OCI-LY1 (cell line): ENCODE data around the gene GNAS-AS1.
"Not testable (repeated sequence)": the region's sequence is repeated elsewhere in the genome, so short reads cannot be mapped to it uniquely, and the experiment has no call there.

Source experiments
- H2AFZ ChIP-seq: fragments of 200-600 bp; sonication (generic), shearing (Covaris generic); 2 replicates; pipeline ENCODE4 v1.6.0; 2014; ENCODE audit warnings: antibody characterized with exemption, mild to moderate bottlenecking, low read length
- H3F3A ChIP-seq: fragments of 200-600 bp; sonication (generic), shearing (Covaris generic); 2 replicates; pipeline ENCODE4 v1.6.0; 2014; ENCODE audit warnings: mild to moderate bottlenecking, antibody characterized with exemption, low read length, moderate library complexity; ENCODE audit not compliant: insufficient read depth
- H3K27ac ChIP-seq: fragments of 200-600 bp; sonication (generic); 2 replicates; pipeline ENCODE4 v1.5.1; 2014; ENCODE audit warnings: low read length, mixed run types, mild to moderate bottlenecking, low read depth; ENCODE audit not compliant: poor library complexity, severe bottlenecking
- H3K27me3 ChIP-seq: fragments of 200-600 bp; sonication (generic); 2 replicates; pipeline ENCODE4 v1.6.0; 2014; ENCODE audit warnings: antibody characterized with exemption, mild to moderate bottlenecking, low read length, moderate library complexity; ENCODE audit not compliant: insufficient read depth
- H3K36me3 ChIP-seq: fragments of 200-600 bp; sonication (generic); 2 replicates; pipeline ENCODE4 v1.6.1; 2014; ENCODE audit warnings: mild to moderate bottlenecking, antibody characterized with exemption, low read length, moderate library complexity, mixed read lengths; ENCODE audit not compliant: insufficient read depth
- H3K4me1 ChIP-seq: fragments of 200-600 bp; sonication (generic); 2 replicates; pipeline ENCODE4 v1.5.1; 2014; ENCODE audit warnings: mild to moderate bottlenecking, low read length, moderate library complexity; ENCODE audit not compliant: insufficient read depth, severe bottlenecking
- H3K4me2 ChIP-seq: fragments of 200-600 bp; sonication (generic), shearing (Covaris generic); 2 replicates; pipeline ENCODE4 v1.6.1; 2014; ENCODE audit warnings: low read length
- H3K4me3 ChIP-seq: fragments of 200-600 bp; sonication (generic); 2 replicates; pipeline ENCODE4 v1.5.1; 2014; ENCODE audit warnings: low read length, low read depth, mild to moderate bottlenecking, mixed read lengths; ENCODE audit not compliant: poor library complexity, severe bottlenecking
- H3K79me2 ChIP-seq: fragments of 200-600 bp; shearing (Covaris generic); 2 replicates; pipeline ENCODE4 v1.6.1; 2016; ENCODE audit warnings: mixed run types, low read length, mixed read lengths; ENCODE audit not compliant: insufficient read depth
- H3K9ac ChIP-seq: fragments of 200-600 bp; sonication (generic), shearing (Covaris generic); 2 replicates; pipeline ENCODE4 v1.6.1; 2014; ENCODE audit warnings: mild to moderate bottlenecking, low read length, mixed read lengths
- H3K9me2 ChIP-seq: fragments of 200-600 bp; sonication (generic), shearing (Covaris generic); 2 replicates; pipeline ENCODE4 v1.6.1; 2014; ENCODE audit warnings: low read depth, mild to moderate bottlenecking, low read length, mixed read lengths
- H3K9me3 ChIP-seq: fragments of 200-600 bp; shearing (Covaris generic); 2 replicates; pipeline ENCODE4 v1.6.1; 2014; ENCODE audit warnings: low read length, mixed read lengths
- H4K20me1 ChIP-seq: fragments of 200-600 bp; sonication (generic), shearing (Covaris generic); 2 replicates; pipeline ENCODE4 v1.6.0; 2016; ENCODE audit warnings: mild to moderate bottlenecking, low read length; ENCODE audit not compliant: insufficient read depth
- CTCF ChIP-seq: fragments of 200-600 bp; sonication (generic), shearing (Covaris generic); IDR thresholded peaks from 2 replicates; pipeline ENCODE4 v1.5.1; 2017; ENCODE audit warnings: mild to moderate bottlenecking, antibody characterized with exemption, low read length, moderate library complexity, mixed read lengths
- EZH2 ChIP-seq: fragments of 200-600 bp; sonication (generic), shearing (Covaris generic); IDR thresholded peaks from 2 replicates; pipeline ENCODE4 v1.8.0; 2017; ENCODE audit warnings: borderline replicate concordance, mixed run types, mild to moderate bottlenecking, antibody characterized with exemption, low read length, moderate library complexity, mixed read lengths

GNAS-AS1 gene

GRCh38 chr20:58829531-58829941, 21.2 kb downstream of the GNAS-AS1 start:
- no peaks in the 10 kb centered on the region for H3K9me2 ChIP-seq

DNA sequence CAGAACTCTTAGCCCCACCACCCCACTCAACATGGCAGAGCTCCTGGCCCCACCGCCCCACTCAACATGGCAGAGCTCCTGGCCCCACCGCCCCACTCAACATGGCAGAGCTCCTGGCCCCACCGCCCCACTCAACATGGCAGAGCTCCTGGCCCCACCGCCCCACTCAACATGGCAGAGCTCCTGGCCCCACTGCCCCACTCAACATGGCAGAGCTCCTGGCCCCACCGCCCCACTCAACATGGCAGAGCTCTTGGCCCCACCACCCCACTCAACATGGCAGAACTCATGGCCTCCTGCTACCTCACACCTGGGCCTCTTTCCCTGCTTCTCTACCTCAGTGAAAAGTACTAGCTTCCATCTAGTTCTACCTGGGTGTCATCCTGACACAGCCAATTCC, 21.9 kb downstream of the GNAS-AS1 start:
- H3K79me2 ChIP-seq, H3K27me3 ChIP-seq, H3K4me3 ChIP-seq, H3F3A ChIP-seq, H3K9me3 ChIP-seq, H3K9ac ChIP-seq, H2AFZ ChIP-seq, H3K9me2 ChIP-seq, H3K4me1 ChIP-seq, H4K20me1 ChIP-seq, H3K4me2 ChIP-seq, H3K27ac ChIP-seq: not testable (repeated sequence)
- peaks cover 12% of the 10 kb centered on the region for H3K36me3 ChIP-seq

More at GRCh38 chr20:58829531-58829941, 21.2 kb downstream of the GNAS-AS1 start:
- Histone ChIP-seq H3K9me3 (no peaks in the 10 kb centered on the region), H3K79me2 (no peaks in the 10 kb centered on the region), H3K4me2 (no peak overlapping the region), H3K4me3 (no peak overlapping the region), H3K27me3 (no peaks in the 10 kb centered on the region), H3K9ac (no peak overlapping the region), H3K4me1 (no peaks in the 10 kb centered on the region), H2AFZ (no peak overlapping the region), H3F3A (no peaks in the 10 kb centered on the region), H3K27ac (no peak overlapping the region), H4K20me1 (no peaks in the 10 kb centered on the region), H3K36me3 (peaks cover 19% of the 10 kb centered on the region)
- TF ChIP-seq EZH2 (no peak), CTCF (no peak)

DNA sequence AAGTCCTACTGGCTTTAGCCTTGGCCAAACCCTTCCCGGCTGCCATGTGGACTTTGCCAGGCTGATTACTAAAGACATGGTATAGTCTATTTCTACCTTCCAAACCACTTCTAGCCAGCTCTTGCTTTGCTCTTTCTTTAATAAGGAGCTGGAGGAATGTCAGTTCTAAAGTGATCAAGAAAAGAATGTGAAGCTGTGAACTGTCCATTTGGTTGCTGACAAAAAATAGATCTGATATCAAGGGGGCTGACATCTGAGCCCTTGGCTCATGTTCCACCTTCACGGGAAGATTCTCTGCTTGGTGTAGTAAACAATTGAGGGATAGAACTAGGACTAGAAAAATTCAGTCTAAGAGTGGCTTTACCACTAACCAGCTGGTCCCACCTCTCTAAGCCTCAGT, 22.6 kb downstream of the GNAS-AS1 start:
- Histone ChIP-seq H3K9ac (no peak overlapping the region), H3K4me1 (no peaks in the 10 kb centered on the region), H3F3A (no peaks in the 10 kb centered on the region), H3K79me2 (no peaks in the 10 kb centered on the region), H3K9me2 (no peaks in the 10 kb centered on the region), H3K4me2 (no peak overlapping the region), H3K9me3 (no peaks in the 10 kb centered on the region), H3K27me3 (no peaks in the 10 kb centered on the region), H3K27ac (no peak overlapping the region), H4K20me1 (no peaks in the 10 kb centered on the region), H2AFZ (no peak overlapping the region), H3K4me3 (no peak overlapping the region), H3K36me3 (peaks cover 8% of the 10 kb centered on the region; the same call in 1 of the 2 replicates)
- no peak for TF ChIP-seq CTCF
- no peak for TF ChIP-seq EZH2

DNA sequence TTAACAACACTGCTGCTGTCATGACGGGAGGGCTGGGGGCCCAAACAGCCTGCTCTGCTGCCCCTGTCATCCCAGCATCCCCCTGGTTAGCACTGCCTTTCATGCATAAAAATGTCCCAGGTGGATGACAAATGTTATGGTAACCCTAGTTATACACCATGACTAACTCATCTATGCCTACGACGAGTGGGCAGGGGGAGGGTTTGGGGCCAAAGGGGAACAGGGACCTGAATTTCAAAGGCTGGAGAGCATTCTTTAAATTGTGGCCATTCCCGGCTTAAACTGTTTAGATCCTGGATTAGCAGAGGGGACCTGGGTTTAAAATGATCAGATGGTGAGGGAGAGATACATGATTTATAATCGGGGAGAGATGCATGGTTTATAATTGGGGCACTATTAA, 24.4 kb downstream of the GNAS-AS1 start:
- Histone ChIP-seq H3K36me3 (peaks cover 3% of the 10 kb centered on the region; the same call in 1 of the 2 replicates), H2AFZ (no peak overlapping the region), H3K27ac (no peak overlapping the region), H3K9me2 (no peaks in the 10 kb centered on the region), H3K4me2 (no peak overlapping the region), H3K4me3 (no peak overlapping the region), H3K79me2 (no peaks in the 10 kb centered on the region), H4K20me1 (no peaks in the 10 kb centered on the region), H3F3A (no peaks in the 10 kb centered on the region), H3K9me3 (no peaks in the 10 kb centered on the region), H3K4me1 (no peaks in the 10 kb centered on the region), H3K9ac (no peak overlapping the region), H3K27me3 (no peaks in the 10 kb centered on the region)
- TF ChIP-seq EZH2 (no peak), CTCF (no peak)
